GM18861 (cell line): ENCODE measurements around the gene PHAF1.
"Not testable (repeated sequence)": the region's sequence is repeated elsewhere in the genome, so short reads cannot be mapped to it uniquely, and the experiment has no call there.

Source experiments
- ATAC-seq: cut with Tn5 transposase; IDR thresholded peaks from one replicate; pipeline ENCODE4 v1.9.1; 2021; ENCODE audit not compliant: unreplicated experiment

PHAF1 gene

DNA sequence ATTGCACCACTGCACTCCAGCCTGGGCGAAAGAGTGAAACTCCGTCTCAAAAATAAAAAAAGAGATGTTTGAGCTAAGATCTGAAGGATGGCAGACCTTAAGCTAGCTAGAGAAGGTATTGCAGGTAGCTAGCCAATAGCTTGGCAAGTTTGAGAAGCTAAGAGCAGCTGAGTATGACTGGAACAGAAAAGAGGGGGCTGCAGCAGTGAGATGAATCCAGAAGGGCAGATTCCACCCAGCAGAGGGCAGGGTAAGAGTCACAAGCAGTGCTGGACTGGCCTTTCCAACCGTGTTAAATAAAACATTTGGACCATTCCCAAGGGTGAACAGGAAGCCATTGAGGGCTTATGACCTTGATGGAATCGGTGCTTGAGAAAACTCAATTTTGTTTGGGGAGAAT is 5.7 kb upstream of the PHAF1 start:
- ATAC-seq, result no peak

DNA sequence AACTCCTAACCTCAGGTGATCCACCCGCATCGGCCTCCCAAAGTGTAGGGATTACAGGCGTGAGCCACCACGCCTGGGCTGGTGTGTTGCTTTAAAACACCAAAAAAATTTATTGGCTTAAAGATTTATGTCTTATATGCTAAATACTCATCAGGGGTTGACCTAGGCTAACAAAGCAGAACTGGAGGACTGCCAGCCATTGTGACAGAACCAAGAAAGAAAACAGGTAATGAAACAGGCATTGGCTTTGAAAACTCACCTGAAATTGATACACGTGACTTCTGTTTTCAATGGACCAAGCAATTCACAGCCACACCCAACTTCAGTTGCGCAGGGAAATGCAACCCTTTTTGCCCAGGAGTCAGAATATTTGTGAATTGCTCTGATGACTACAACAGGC is 4.9 kb upstream of the PHAF1 start:
- no peak for ATAC-seq

DNA sequence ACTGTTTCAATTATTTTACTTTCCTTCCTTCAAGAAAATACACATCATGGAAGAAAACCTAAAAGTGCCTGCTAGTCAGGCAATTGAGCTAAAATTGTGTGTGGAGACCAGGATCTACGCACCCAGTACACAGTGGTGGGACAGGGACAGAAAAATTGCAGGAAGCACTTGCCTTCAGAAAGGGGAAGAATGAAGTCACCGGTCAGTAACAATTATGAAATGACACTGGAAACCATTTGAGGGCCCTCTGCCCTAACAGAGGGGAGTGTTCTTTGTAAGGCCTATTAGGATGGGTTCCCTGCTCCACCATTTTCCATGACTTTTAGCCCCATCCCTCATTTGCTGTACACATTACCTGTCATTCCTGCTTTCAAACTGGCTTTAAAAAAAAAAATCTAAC is 4.5 kb upstream of the PHAF1 start:
- no peak for ATAC-seq

DNA sequence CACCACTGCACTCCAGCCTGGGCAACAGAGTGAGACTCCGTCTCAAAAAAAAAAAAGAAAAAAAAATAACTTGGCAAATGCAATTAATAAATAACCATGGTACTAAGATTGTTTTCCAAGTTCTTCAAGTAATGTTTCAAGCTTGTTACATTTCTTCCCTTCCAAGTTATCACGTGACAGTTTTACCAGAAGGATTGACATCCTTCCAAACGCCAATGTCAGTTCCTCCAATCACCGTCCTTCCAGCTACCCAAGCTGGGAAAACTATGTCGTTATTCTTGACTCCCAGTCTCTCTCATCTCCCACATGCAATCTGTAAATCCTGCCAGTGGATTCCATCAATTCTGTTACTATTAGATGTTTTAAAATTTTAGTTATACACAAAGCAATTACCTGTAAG is 3.9 kb upstream of the PHAF1 start:
- no peak for ATAC-seq

DNA sequence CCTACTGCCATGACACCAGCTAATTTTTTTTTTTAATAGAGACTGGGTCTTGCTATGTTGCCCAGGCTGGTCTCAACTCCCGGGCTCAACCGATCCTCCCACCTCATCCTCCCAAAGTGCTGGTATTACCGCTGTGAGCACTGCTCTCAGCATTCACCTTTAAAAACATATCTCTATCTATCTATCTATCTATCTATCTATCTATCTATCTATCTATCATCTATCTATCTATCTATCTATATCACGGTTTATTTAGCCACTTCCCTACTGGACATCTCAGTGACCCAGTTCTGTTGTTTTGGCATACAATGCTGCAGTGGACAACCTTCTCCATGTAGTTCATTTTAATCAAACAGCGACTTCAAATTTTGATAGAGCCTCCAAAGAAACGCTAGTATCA is 1.3 kb upstream of the PHAF1 start:
- no peak for ATAC-seq

DNA sequence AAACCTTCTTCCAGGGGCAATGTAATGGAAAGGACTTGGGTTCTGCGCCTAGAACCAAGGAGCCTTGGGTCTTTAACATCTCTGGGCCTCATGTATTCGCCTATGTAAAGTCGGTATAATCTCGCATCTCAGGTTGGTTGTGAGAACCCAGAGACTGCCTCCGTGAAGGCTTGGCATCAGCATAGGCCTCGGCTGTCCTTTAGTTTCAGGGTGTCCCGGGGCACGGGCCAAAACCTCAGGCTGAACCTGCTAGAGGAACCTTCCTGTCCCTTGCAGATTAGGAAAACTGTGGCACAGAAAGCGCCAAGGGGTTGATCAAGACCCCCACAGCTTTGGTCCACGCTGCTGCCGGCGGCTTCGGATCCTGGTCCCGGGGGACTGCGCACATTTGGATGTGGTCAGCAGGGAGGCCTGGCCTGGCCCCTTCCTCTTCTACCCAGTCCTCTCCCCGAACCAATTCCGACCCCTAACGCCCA is 772 bp upstream of the PHAF1 start:
- ATAC-seq, result no peak

DNA sequence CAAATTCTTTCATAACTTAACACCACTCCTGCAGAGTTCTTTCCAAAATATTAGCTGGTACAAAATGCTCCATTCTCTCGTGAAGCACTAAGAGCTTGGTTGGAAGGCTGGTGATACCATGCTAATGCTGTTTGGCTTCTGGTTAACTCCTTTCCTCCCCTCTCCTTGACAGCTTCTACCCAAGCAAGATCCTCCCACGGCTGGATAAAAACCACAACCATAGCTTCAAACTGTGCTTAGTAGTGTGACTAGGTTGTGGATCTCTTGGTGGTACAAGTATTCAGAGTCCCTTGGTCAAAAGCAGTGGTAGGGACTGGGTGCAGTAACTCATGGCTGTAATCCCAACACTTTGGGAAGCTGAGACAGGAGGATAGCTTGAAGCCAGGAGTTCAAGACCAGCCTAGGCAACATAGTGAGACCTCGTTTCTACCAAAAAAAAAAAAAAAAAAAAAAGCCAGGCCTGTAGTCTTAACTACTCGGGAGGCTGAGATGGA is 2.3 kb downstream of the PHAF1 start:
- ATAC-seq, result no peak

DNA sequence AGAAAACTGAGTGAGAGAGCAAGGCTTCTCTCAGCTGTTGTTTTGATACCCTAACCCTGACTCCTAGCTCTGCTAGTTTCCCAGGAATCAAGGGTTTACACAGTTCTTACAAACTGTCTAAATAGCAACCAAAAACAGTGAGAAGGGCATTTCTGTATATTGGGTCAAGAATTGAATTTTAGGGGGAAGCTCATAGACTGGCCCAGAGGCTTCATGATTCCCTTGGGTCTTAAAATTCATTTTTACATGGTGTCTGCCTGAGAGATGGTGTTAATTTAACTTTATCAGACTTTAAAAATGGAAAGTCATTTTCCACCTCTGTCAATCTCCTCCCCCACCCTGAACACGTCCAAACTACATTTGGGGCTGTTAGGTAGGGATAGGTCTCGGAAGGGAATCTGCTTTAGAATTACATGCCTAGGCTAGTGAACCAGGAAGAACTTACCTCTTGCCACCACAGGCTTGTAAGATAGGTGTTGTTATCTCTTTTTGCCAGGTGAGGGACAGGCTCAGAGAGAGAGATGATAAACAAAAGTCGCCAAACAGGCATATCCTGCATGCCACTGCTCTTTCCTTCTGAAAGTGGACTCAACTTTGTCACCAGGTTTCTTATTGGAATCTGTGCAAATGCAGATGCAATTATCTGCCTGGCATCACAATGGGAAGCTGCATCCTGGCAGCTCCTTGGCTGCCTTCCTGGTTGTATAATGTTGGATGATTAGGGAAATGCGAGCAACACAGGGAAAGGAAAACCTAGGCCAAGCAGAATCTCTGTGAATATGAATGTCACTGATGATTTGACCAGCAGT is 3.1 kb downstream of the PHAF1 start:
- no peak for ATAC-seq

DNA sequence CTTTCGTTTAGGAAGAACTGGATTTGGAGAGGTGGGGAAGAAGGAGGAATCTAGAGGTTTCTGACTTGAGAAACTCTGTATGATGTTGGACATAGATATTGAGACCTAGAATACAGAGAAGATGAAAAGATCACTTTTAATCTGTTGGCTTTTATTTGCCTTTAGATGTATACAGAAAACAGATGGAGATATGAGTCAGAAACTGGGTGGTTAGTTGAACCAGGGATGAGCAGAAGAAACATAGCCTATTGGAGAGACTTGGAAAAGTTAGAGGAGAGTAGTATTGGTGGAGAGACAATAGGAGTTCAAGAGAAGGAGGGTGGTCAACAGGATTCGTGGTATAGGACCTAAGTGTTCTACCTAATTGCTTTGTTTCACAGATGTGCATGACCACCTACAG is 5.1 kb downstream of the PHAF1 start:
- no peak for ATAC-seq

DNA sequence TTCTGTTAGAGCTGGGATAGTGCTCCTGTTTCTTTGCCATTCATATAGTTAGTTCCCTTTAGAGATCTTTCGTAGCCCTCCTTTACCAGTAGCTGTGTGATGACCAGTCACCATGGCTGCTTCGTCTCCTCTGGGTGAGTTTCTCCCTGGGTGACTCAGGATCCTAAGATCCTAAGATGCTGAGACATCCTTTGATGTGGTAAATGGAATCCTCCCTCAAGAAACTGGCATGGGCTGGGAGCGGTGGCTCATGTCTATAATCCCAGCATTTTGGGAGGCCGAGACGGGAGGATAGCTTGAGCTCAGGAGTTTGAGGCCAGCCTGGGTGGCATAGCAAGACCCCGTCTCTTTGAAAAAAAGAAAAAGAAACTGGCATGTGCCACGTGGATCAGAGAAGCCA is 5.9 kb downstream of the PHAF1 start:
- ATAC-seq, result no peak

DNA sequence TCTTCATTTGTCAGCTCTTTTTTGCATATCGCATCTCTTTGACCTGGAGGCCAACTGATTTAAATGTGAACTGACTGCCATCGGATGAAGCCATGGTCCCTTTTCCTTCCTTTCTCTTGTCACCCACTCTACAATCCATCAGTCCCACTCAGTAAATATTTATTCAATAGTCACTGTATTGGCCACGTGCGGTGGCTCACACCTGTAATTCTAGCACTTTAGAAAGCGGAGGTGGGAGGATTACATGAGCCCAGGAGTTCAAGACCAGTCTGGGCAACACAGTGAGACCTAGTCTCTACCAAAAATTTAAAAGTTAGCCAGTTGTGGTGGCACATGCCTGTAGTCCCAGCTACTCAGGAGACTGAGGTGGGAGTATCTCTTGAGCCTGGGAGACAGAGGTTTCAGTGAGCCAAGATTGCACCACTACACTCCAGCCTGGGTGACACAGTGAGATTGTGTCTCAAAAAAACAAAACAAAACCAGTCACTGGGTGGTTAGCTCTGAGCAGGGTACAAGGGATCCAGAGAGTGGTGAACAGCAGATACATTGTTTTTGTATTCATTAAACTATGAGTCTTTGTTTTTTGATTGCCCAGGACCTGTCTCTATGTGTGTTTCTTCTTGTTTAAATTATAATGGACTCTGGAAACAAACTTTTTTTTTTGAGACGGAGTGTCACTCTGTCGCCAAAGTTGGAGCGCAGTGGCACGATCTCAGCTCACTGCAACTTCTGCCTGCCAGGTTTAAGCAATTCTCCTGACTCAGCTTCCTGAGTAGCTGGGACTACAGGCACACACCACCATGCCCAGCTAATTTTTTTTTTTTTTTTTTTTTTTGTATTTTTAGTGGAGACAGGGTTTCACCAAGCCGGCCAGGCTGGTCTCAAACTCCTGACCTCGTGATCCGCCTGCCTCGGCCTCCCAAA is 6.9 kb downstream of the PHAF1 start:
- ATAC-seq, result no peak

DNA sequence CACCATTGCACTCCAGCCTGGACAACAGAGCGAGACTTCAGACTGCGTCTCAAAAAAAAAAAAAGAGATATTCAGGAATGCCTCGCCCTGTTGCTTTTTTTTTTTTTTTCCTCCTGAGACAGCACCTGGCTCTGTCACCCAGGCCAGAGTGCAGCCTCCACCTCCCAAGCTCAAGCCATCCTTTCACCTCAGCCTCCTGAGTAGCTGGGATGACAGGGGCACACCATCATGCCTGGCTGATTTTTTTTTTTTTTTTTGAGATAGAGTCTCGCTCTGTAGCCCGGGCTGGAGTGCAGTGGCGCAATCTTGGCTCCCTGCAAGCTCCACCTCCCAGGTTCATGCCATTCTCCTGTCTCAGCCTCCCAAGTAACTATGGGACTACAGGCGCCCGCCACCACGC is 8.0 kb downstream of the PHAF1 start:
- no peak for ATAC-seq

DNA sequence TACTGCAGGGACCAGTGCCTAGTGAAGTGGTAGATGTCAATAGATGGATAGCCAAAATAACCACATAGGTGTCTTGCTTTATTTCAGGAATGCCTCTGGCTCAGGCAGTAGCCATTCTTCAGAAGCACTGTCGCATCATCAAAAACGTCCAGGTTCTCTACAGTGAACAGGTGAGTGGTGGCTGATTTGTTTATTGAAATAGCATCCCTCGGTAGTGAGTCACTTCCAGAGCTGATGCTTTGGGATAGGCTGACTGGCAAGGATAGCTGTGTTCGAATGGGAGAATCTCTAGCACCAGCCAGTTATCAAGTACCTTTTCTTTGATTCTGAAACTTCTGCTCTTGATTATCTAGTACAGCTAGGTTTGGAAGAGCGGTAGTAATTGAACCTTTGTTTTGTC is 10.3 kb downstream of the PHAF1 start:
- ATAC-seq, result no peak

DNA sequence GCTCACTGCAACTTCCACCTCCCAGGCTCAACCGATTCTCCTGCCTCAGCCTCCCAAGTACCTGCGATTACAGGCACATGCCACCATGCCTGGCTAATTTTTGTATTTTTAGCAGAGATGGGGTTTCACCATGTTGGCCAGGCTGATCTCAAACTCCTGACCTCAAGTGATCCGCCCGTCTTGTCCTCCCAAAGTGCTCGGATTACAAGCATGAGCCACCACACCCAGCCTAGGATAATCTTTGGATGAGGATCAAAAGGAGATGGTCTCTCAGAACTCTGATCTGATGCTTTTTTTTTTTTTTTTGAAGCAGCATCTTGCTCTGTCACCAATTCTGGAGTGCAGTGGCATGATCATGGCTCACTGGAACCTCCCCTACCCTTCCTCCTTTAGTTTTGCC is 13.1 kb downstream of the PHAF1 start:
- not testable (repeated sequence) for ATAC-seq

DNA sequence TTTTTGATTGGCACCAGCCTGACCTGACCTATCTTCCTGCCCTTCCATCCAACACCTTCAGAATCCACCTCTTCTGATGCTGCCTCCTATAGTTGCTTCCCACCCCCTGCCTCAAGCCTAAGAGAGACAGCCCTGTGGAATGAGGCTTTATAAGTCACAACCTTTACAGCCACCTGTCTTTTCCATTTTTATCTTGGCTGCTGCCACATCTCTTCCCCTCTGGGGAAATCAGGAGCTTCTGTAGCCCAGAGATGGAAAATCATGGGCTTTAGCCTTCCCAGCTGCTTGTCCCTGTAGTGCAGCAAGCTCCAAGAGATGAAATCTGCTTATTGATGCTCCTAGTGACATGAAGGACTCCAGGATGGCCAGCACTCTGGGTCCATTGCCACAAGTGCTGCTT is 18.7 kb downstream of the PHAF1 start:
- ATAC-seq, result no peak

DNA sequence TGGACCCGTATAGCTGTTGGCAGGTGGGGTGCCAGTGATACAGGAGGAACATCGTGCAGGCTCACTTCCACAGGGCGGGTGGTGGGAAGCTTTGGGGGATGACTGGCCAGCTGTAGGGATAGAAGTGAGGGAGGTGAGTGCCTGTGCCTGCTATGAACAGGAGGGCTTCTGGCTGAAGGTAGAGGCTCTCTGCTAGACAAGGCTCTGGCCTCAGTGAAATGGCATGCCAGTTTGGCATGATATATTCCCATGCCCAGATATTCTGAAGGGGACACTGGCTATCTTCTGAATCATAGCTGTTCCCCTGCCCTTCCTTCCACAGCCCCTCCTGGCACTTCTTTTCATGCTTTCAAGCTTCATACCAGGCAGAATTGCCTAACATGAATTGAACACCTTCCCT is 19.1 kb downstream of the PHAF1 start:
- no peak for ATAC-seq

DNA sequence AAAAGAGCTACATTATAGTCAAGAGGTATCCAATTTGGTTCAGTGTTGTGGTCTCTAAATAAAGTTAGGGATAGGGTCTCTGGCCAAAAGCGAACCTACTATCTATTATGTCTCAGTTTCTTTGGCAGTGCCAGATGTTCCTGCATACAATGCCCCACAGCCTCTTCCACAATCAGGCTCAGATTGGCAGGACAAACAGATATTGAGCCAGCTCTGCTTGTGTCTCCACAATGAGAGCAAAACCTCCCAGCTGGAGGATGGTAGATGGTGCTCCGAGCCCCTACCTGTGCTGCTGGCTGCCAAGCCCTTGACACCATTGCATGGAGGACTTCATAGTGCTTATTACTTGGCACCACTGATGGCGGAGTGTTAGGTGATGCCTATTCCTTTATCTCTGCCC is 19.7 kb downstream of the PHAF1 start:
- no peak for ATAC-seq

DNA sequence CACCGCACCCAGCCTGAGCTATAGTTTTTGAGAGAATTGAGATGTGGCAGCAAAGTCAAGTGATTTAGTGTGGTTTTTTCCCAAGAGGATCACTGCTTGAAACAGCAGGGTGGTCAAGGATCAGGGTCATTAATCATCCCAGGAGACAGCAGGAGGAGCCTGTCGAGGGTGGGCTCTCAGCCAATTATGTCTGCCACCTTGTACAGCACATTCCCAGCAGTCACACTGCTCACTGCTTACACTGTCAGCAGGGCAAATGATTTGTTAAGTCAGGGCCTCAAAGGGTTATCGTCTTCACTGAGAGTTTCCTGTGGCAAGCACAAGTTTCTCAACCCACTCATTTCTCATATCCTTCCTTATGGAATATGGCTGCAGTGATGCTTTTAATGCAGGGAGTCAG is 27.9 kb downstream of the PHAF1 start:
- no peak for ATAC-seq

DNA sequence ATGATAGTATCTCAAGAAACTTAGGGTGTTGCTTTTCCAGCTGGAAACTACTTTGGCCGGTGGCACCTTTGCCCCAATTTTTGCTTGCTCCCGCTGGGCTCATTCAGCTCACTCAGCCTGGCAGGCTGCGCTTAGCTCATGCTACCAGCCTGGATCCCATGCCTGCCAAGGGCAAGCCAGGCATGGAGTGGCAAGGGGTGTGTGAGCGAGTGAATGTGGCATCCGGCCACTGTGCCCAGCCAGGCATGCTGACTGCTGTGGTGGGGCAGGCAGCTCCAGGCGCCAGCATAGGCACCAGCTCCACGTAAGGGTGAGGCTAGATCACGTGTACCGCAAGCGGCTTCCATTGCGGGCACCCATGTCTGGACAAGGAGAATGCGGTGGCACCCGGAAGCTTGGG is 31.6 kb downstream of the PHAF1 start:
- ATAC-seq, result no peak

DNA sequence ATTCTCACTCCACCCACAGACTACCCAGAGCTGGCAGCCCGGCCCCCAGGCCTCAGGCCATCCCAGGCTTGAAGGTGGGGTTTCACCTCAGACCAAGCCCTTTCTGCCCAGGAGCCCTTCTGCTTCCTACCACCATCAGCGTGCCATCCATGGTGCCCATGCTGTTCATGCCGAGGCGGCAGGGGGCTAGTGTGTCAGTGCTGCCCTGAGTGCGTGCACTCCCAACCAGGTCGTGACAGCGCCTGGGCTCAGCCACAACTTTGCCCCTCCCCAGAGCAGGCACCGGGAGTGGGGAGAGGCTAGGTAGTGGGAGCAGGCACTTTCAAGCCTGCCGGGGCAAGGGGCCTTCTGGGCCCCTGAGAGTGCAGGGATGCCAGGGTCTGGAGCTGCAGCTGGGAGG is 32.6 kb downstream of the PHAF1 start:
- no peak for ATAC-seq

DNA sequence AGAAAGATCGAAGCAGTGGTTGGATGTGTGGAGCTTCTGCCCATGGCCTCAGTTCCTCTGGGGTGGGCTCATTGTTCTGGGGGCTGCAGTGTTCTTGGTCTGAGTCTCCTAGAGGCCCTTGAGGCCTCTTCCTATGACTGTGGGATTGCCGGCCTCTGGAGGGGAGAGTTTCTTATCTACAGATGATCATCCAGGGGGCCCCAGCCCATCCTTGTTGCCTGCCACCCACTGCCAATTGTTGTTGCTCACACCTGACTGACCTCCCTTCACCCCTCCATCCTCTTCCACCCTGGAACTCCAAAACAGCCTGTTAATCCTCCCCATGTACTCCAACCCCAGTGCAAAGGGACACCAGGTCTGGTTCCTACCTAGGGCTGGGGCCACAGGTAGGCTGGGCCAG is 35.2 kb downstream of the PHAF1 start:
- ATAC-seq, result no peak

DNA sequence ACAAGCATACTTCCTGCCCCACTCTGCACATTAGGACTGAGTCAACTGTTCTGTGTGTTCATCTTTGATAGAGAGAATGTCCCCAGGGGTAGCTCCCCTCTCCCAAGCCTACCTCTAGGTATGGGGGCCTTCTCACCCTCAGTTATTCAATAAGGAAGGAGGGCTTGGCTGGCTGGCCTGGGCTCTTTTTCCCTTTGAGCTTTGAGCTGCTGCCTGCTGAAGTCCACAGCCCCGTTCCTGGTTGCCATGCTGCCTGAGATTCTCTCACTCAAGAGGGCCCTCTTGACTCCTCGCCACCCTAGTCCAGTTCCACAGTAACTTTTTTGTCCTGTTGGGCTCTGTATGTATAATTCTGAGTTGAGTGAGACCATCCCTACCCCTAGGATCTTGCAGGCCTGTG is 36.0 kb downstream of the PHAF1 start:
- ATAC-seq, result no peak
